DOHH2 (cell line): Measurements from ENCODE around the gene MISP.

Experiments
- CTCF ChIP-seq: fragments of 200-600 bp; sonication (generic); IDR thresholded peaks from one replicate; pipeline ENCODE4 v1.5.1; 2014; ENCODE audit warnings: antibody characterized with exemption, mild to moderate bottlenecking, low read depth, low read length; ENCODE audit not compliant: poor library complexity, severe bottlenecking
- EZH2phosphoT487 ChIP-seq: fragments of 200-600 bp; sonication (generic); IDR thresholded peaks from 2 replicates; pipeline ENCODE4 v1.6.1; 2017; ENCODE audit warnings: borderline replicate concordance, mild to moderate bottlenecking, antibody characterized with exemption, low read length, moderate library complexity, mixed read lengths

GRCh38 chr19:798415-799075 is 47.6 kb downstream of the MISP start:
- TF ChIP-seq CTCF (no peak), EZH2phosphoT487 (no peak)
